Fibroblast of mammary gland (primary cell): ENCODE data around the gene ISG20L2.

ENCODE experiments used
- DNase-seq: peaks from one replicate; pipeline ENCODE4 v3.0.0-alpha.2; 2010; ENCODE audit warnings: low read depth
- H3K4me3 ChIP-seq: 2 replicates; pipeline ENCODE4 v1.5.1; 2011; ENCODE audit warnings: low read depth, mild to moderate bottlenecking, low read length, moderate library complexity; ENCODE audit not compliant: control insufficient read depth
- TF ChIP-seq, protein P1 (sequence below): conservative IDR thresholded peaks from 2 replicates; pipeline ENCODE4 v1.5.1; 2011; ENCODE audit warnings: low read depth, low read length, inconsistent platforms; ENCODE audit not compliant: control insufficient read depth, insufficient read depth

The ISG20L2 gene

GRCh38 chr1:156692925-156693847 lies 35.4 kb downstream of the ISG20L2 start:
- H3K4me3 ChIP-seq = no peak overlapping the region
- DNase-seq = no peak
- TF ChIP-seq, protein P1, sequence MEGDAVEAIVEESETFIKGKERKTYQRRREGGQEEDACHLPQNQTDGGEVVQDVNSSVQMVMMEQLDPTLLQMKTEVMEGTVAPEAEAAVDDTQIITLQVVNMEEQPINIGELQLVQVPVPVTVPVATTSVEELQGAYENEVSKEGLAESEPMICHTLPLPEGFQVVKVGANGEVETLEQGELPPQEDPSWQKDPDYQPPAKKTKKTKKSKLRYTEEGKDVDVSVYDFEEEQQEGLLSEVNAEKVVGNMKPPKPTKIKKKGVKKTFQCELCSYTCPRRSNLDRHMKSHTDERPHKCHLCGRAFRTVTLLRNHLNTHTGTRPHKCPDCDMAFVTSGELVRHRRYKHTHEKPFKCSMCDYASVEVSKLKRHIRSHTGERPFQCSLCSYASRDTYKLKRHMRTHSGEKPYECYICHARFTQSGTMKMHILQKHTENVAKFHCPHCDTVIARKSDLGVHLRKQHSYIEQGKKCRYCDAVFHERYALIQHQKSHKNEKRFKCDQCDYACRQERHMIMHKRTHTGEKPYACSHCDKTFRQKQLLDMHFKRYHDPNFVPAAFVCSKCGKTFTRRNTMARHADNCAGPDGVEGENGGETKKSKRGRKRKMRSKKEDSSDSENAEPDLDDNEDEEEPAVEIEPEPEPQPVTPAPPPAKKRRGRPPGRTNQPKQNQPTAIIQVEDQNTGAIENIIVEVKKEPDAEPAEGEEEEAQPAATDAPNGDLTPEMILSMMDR = no peak

GRCh38 chr1:156692441-156692924 lies 36.1 kb downstream of the ISG20L2 start:
- H3K4me3 ChIP-seq = no peak overlapping the region
- TF ChIP-seq, protein P1 = no peak
- DNase-seq = no peak

- peak; percentile 55 for DNase-seq
- TF ChIP-seq, protein P1 = peak; percentile 26
- H3K4me3 ChIP-seq = no peak overlapping the region
Measured at GRCh38 chr1:156691665-156692440, 36.7 kb downstream of the ISG20L2 start.

- TF ChIP-seq, protein P1 = no peak
- DNase-seq = no peak
- no peak overlapping the region for H3K4me3 ChIP-seq
Measured at GRCh38 chr1:156691191-156691590, 37.4 kb downstream of the ISG20L2 start.

DNA sequence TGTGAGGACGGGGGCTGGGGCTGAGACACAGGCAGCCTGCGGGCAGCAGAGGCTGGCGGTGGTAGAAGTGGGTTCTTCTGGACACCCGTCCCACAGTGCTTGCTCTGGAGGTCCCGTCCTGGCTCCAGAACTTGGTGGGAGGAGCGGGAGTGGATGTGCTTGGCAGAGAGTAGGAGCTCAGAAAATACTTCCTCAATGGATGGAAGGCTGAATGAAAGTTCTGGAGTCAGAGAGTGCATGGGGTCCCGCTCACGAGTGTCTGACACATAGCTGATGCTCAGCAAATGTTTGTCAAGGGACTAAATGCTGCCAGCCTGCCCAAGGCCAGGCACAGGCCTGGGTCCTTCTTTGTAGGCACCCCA lies 37.9 kb downstream of the ISG20L2 start:
- no peak overlapping the region for H3K4me3 ChIP-seq
- DNase-seq = no peak
- TF ChIP-seq, protein P1 = no peak

GRCh38 chr1:156689953-156690674 lies 38.5 kb downstream of the ISG20L2 start:
- peak; percentile 40 for DNase-seq
- peak overlapping the region; percentile 8 for H3K4me3 ChIP-seq
- TF ChIP-seq, protein P1 = no peak
